ENCODE measurements around the gene ADGRA3. TPM values are rescaled to one million over a fixed set of nuclear protein-coding genes. Genes with fewer than 3 reads are reported as not detected.
A peak's percentile ranks its signal among the peaks of the same experiment; 100 is the strongest.
"Not testable (repeated sequence)": the region's sequence is repeated elsewhere in the genome, so short reads cannot be mapped to it uniquely, and the experiment has no call there.

ADGRA3 gene
- total RNA-seq, 1 experiment from 2014 or later: 57.5 TPM

DNA sequence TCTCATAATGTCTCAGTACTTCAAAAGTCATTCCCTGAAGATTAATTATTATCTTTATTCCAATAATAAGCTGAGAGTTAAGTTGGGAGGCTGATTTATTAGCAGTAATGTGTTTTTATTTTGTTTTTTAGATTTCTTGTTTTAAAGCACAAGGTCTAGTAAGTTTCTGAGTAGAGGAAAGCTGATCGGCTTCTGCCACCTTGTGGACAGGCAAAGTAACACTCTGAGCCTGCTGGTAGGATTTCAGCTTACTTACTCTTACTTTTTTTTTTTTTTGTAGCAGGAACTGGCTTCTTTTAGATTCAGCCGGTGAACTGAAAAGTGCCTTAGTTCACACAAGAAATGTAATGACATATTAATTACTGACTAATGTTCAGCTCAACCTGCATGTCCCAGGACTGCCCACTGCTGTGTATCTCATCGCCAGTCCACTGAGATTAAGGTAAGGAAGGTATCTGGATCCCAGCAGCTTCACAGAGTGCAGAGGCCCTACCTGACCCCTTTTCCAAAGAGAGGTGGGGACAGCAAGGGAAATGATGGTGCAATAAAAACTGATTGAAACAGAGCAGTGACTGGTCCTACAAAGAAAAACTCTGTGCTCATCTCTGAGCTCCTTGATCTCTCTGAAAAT, 126.5 kb downstream of the ADGRA3 start:
- POLR2A ChIA-PET (ENCODE audit: low non-redundant PET): interaction anchor here (0.7 kb wide), 1 partner anchor 17 kb away, joined by 4 read pairs; no protein-coding TSS in a partner anchor
- H3K27ac ChIP-seq (ENCODE audit: low read depth, low read length, poor library complexity, severe bottlenecking): no peak overlapping the region
- no peaks in the 10 kb centered on the region for H3K27me3 ChIP-seq (replicated peaks; ENCODE audit: insufficient read depth, low read depth, low read length, poor library complexity)
- H3K36me3 ChIP-seq (ENCODE audit: insufficient read depth, low read length, poor library complexity, severe bottlenecking): peaks cover 4% of the 10 kb centered on the region
- CTCF ChIA-PET: interaction anchor here (0.6 to 1.4 kb wide), 4 partner anchors 37 to 599 kb away, joined by 3 to 37 read pairs (median 4); no protein-coding TSS in a partner anchor
- no peaks in the 10 kb centered on the region for H3K9me3 ChIP-seq (ENCODE audit: low read depth, low read length, poor library complexity, severe bottlenecking)
- peak; percentile 65 for DNase-seq (ENCODE audit: low spot score)
- H3K4me1 ChIP-seq (ENCODE audit: insufficient read depth, low read length, poor library complexity, severe bottlenecking): no peaks in the 10 kb centered on the region
- TF ChIP-seq EZH2 (IDR thresholded peaks at IDR 0.05; ENCODE audit: borderline replicate concordance, low read depth, low read length, poor library complexity, severe bottlenecking): no peak
- TF ChIP-seq, protein P1, sequence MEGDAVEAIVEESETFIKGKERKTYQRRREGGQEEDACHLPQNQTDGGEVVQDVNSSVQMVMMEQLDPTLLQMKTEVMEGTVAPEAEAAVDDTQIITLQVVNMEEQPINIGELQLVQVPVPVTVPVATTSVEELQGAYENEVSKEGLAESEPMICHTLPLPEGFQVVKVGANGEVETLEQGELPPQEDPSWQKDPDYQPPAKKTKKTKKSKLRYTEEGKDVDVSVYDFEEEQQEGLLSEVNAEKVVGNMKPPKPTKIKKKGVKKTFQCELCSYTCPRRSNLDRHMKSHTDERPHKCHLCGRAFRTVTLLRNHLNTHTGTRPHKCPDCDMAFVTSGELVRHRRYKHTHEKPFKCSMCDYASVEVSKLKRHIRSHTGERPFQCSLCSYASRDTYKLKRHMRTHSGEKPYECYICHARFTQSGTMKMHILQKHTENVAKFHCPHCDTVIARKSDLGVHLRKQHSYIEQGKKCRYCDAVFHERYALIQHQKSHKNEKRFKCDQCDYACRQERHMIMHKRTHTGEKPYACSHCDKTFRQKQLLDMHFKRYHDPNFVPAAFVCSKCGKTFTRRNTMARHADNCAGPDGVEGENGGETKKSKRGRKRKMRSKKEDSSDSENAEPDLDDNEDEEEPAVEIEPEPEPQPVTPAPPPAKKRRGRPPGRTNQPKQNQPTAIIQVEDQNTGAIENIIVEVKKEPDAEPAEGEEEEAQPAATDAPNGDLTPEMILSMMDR (conservative IDR thresholded peaks at IDR 0.05; ENCODE audit: low read depth, low read length): peak; percentile 87
- BruUV-seq (replicated peaks): no TSS peak
- intact Hi-C loops (cut with micrococcal nuclease; ENCODE audit: unreplicated experiment): loop anchor here (1.0 to 5.0 kb wide), 2 partner anchors 257 to 600 kb away; no protein-coding TSS in a partner anchor
- no peak overlapping the region for H3K4me3 ChIP-seq (ENCODE audit: low read depth, low read length, poor library complexity, severe bottlenecking)

DNA sequence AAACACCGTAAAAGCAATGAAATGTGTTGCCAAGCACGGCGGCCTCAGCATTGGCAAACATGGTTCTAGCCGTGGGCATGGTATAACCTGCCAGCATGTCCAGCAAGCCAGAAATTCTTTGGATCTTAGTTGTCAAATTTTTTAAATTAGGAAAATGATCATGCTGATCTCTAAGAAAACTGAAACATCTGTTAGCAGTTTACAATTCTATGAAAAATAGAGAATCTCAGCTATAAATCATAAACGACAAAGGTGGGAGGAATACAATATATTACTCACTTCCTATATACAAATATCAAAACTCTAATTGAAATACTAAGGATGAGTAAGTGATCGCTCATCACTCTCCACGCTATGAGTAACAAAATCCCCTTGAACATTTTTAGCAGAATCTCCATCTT, 130.3 kb downstream of the ADGRA3 start:
- CTCF ChIA-PET: no interaction called here
- BruUV-seq (replicated peaks): no TSS peak
- POLR2A ChIA-PET (ENCODE audit: low non-redundant PET): no interaction called here
- DNase-seq (ENCODE audit: low spot score): no peak
- H3K4me3 ChIP-seq (ENCODE audit: low read depth, low read length, poor library complexity, severe bottlenecking): no peak overlapping the region
- peaks cover 4% of the 10 kb centered on the region for H3K36me3 ChIP-seq (ENCODE audit: insufficient read depth, low read length, poor library complexity, severe bottlenecking)
- intact Hi-C loops (cut with micrococcal nuclease; ENCODE audit: unreplicated experiment): loop anchor here (5.0 kb wide), 1 partner anchor 253 kb away; no protein-coding TSS in a partner anchor
- no peaks in the 10 kb centered on the region for H3K9me3 ChIP-seq (ENCODE audit: low read depth, low read length, poor library complexity, severe bottlenecking)
- H3K27me3 ChIP-seq (replicated peaks; ENCODE audit: insufficient read depth, low read depth, low read length, poor library complexity): no peaks in the 10 kb centered on the region
- no peaks in the 10 kb centered on the region for H3K4me1 ChIP-seq (ENCODE audit: insufficient read depth, low read length, poor library complexity, severe bottlenecking)
- TF ChIP-seq EZH2 (IDR thresholded peaks at IDR 0.05; ENCODE audit: borderline replicate concordance, low read depth, low read length, poor library complexity, severe bottlenecking): no peak
- TF ChIP-seq, protein P1 (conservative IDR thresholded peaks at IDR 0.05; ENCODE audit: low read depth, low read length): no peak
- H3K27ac ChIP-seq (ENCODE audit: low read depth, low read length, poor library complexity, severe bottlenecking): no peak overlapping the region

DNA sequence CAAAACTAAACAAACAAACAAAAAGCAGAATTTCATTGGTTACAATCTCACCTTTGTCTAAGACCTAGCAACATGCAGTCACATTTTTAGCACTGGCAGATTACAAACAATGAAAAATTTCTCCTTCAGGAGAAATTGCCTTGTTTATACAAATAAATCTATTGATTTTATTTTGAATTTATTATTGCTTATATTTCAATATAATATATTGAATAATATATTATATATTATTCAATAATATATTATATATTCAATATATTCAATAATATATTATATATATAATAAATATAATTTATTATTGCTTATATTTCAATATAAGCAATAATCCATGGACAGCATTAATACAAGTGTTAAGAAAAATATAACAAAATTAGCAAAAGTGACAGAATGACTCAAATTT, 131.7 kb downstream of the ADGRA3 start:
- TF ChIP-seq, protein P1 (conservative IDR thresholded peaks at IDR 0.05; ENCODE audit: low read depth, low read length): no peak
- no peak for TF ChIP-seq EZH2 (IDR thresholded peaks at IDR 0.05; ENCODE audit: borderline replicate concordance, low read depth, low read length, poor library complexity, severe bottlenecking)
- no TSS peak for BruUV-seq (replicated peaks)
- H3K36me3 ChIP-seq (ENCODE audit: insufficient read depth, low read length, poor library complexity, severe bottlenecking): peaks cover 4% of the 10 kb centered on the region
- H3K27ac ChIP-seq (ENCODE audit: low read depth, low read length, poor library complexity, severe bottlenecking): no peak overlapping the region
- H3K4me3 ChIP-seq (ENCODE audit: low read depth, low read length, poor library complexity, severe bottlenecking): no peak overlapping the region
- no peaks in the 10 kb centered on the region for H3K4me1 ChIP-seq (ENCODE audit: insufficient read depth, low read length, poor library complexity, severe bottlenecking)
- intact Hi-C loops (cut with micrococcal nuclease; ENCODE audit: unreplicated experiment): no loop called here
- DNase-seq (ENCODE audit: low spot score): no peak
- CTCF ChIA-PET: interaction anchor here (0.7 kb wide), 1 partner anchor 10 kb away, joined by 4 read pairs; no protein-coding TSS in a partner anchor
- no peaks in the 10 kb centered on the region for H3K9me3 ChIP-seq (ENCODE audit: low read depth, low read length, poor library complexity, severe bottlenecking)
- POLR2A ChIA-PET (ENCODE audit: low non-redundant PET): no interaction called here
- H3K27me3 ChIP-seq (replicated peaks; ENCODE audit: insufficient read depth, low read depth, low read length, poor library complexity): no peaks in the 10 kb centered on the region

DNA sequence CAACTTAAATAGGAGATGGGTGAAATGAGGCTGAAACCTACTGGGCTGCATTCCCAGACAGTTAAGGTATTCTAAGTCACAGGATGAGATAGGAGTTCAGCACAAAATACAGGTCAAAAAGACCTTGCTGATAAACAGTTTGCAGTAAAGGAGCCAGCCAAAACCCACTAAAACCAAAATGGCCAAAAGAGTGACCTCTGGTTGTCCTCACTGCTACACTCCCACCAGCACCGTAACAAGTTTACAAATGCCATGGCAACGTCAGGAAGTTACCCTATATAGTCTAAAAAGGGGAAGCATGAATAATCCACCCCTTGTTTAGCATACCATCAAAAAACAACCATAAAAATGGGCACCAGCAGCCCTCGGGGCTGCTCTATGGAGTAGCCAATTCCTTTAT, 133.7 kb downstream of the ADGRA3 start:
- H3K27ac ChIP-seq (ENCODE audit: low read depth, low read length, poor library complexity, severe bottlenecking); POLR2A ChIA-PET (ENCODE audit: low non-redundant PET); H3K27me3 ChIP-seq (replicated peaks; ENCODE audit: insufficient read depth, low read depth, low read length, poor library complexity); CTCF ChIA-PET; H3K9me3 ChIP-seq (ENCODE audit: low read depth, low read length, poor library complexity, severe bottlenecking); H3K36me3 ChIP-seq (ENCODE audit: insufficient read depth, low read length, poor library complexity, severe bottlenecking); intact Hi-C loops (cut with micrococcal nuclease; ENCODE audit: unreplicated experiment); H3K4me3 ChIP-seq (ENCODE audit: low read depth, low read length, poor library complexity, severe bottlenecking); H3K4me1 ChIP-seq (ENCODE audit: insufficient read depth, low read length, poor library complexity, severe bottlenecking); BruUV-seq (replicated peaks); DNase-seq (ENCODE audit: low spot score): not testable (repeated sequence)

All from A673 (cell line).